IPS DF 6.9 (cell line): Measurements from ENCODE around the gene CHAMP1.

Source experiments
- DNase-seq: peaks from one replicate; pipeline ENCODE4 v3.0.0-alpha.2; 2013; ENCODE audit warnings: low read depth, low spot score
- H3K27ac ChIP-seq: one replicate; pipeline ENCODE4 v1.5.1; 2013; ENCODE audit warnings: low read length, control low read depth
- H3K27me3 ChIP-seq: 2 replicates; pipeline ENCODE4 v1.6.1; 2013; ENCODE audit warnings: mild to moderate bottlenecking, low read length; ENCODE audit not compliant: control insufficient read depth, insufficient read depth
- H3K36me3 ChIP-seq: 2 replicates; pipeline ENCODE4 v1.6.1; 2013; ENCODE audit warnings: low read length; ENCODE audit not compliant: control insufficient read depth, insufficient read depth
- H3K4me1 ChIP-seq: 2 replicates; pipeline ENCODE4 v1.6.1; 2013; ENCODE audit warnings: low read length; ENCODE audit not compliant: control insufficient read depth, insufficient read depth
- H3K4me3 ChIP-seq: 2 replicates; pipeline ENCODE4 v1.5.1; 2013; ENCODE audit warnings: mild to moderate bottlenecking, low read length
- H3K9me3 ChIP-seq: 2 replicates; pipeline ENCODE4 v1.6.1; 2013; ENCODE audit warnings: low read length, inconsistent platforms; ENCODE audit not compliant: control insufficient read depth, insufficient read depth
- WGBS: extraction: QIAGEN DNeasy Blood & Tissue Kit; methylation state at CpG from one replicate; pipeline ENCODE4 v1.1.7; 2013; ENCODE audit warnings: mixed read lengths, missing lambda C conversion rate; ENCODE audit not compliant: insufficient read length, insufficient coverage; 5-methylcytosine and 5-hydroxymethylcytosine counted together

Gene CHAMP1

DNA sequence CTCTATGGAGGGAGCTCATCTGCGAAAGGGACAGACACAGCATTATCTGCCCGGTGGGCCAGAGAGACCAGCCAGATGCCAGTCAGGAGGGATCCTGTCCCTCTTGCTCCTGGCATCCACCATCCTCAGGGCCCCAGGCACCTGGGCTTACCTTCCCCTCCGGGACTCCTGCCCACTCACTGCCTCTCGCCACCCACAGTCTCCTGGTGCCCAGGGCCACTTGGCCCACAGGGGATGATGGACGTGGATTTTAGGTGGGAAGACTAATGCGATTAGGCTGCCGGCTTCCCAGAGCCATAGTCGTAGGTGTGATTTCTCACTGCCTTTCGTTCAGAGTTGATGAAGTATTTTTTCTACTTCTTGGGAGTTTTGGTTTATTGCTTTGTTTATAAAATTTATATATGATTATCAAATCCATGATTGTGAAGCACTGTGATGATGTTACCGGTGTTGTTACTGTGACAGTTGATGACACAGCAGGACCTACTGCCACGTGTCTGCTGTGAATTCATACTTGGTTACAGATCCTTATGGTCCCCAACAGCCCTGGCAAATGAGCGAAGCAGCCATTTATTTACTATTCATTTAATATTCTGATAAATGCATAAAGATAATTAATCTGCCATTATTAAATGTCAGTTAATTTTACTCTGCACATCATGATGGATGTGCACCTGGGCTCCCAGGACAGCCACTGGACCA, 14.5 kb upstream of the CHAMP1 start:
- Histone ChIP-seq H3K27me3 (no peaks in the 10 kb centered on the region), H3K27ac (no peak overlapping the region), H3K9me3 (no peaks in the 10 kb centered on the region), H3K4me3 (no peak overlapping the region), H3K4me1 (no peaks in the 10 kb centered on the region), H3K36me3 (peaks cover 26% of the 10 kb centered on the region)
- no peak for DNase-seq
- WGBS, result no CpG with 5 or more reads among the region's 12 CpGs

DNA sequence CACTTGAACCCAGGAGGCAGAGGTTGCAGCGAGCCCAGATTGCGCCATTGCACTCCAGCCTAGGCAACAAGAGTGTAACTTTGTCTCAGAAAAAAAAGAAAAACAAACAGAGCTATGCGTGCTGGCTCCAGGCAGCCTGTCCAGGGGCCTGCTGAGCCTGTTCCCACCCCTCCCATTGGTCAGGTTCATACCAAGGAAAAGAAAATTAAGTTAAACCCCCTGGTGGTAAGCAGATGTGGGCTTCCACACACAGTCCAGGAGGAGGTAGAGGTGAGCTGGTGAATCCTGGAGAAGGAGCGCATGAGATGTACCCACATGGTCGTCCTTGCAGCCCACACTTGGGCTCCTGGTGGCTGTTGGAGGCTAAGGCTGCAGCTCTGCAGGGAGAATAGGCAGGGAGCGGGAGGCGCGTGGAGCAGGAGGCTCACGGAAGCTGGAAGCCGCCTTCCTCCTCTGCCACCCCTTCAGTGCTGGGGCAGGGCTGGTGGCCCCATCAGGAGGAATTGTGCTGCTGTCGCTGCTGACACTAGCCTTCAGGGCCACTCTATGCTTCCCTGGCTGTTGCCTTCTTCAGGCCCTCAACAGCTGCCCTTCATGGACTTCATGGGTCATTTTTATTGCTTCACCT, 10.5 kb upstream of the CHAMP1 start:
- Histone ChIP-seq H3K4me1 (no peaks in the 10 kb centered on the region), H3K4me3 (no peak overlapping the region), H3K27me3 (no peaks in the 10 kb centered on the region), H3K9me3 (no peaks in the 10 kb centered on the region), H3K36me3 (peaks cover 19% of the 10 kb centered on the region), H3K27ac (no peak overlapping the region)
- DNase-seq, result no peak
- WGBS, result no CpG with 5 or more reads among the region's 11 CpGs

DNA sequence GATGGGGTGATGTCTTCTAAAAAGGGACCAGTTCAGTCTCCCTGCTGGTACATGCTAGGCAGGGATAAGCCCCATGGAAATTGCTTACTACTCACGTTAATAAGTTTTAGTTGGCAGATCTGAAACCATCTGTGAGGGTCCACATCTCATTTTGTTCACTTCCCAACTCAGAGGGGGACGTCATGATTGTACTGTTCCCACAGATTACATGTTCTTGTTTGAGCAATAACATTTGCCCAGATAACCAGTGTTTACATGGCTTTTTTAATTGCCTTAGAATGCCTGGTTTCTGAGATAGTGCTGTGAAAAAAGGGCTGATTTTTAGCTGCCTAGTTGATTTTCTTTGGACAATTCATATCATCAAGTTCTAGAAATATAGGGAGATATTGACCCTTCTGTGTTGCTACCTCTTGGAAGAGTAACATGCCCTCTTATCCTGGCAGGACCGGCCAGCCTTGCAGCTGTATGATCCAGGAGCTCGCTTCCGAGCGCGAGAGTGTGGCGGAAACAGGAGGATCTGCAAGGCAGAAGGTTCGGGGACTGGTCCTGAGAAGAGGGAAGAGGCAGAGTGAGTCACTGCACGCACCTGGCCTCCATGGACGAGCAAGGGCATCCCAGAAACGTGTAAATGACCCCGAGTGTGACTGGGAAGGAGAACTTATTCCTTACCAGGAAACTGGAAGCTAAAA, 9.8 kb upstream of the CHAMP1 start:
- no CpG with 5 or more reads among the region's 13 CpGs for WGBS
- no peak for DNase-seq
- no peaks in the 10 kb centered on the region for H3K4me1 ChIP-seq
- no peak overlapping the region for H3K4me3 ChIP-seq
- H3K27me3 ChIP-seq, result no peaks in the 10 kb centered on the region
- H3K36me3 ChIP-seq, result peaks cover 15% of the 10 kb centered on the region
- H3K27ac ChIP-seq, result no peak overlapping the region
- no peaks in the 10 kb centered on the region for H3K9me3 ChIP-seq

DNA sequence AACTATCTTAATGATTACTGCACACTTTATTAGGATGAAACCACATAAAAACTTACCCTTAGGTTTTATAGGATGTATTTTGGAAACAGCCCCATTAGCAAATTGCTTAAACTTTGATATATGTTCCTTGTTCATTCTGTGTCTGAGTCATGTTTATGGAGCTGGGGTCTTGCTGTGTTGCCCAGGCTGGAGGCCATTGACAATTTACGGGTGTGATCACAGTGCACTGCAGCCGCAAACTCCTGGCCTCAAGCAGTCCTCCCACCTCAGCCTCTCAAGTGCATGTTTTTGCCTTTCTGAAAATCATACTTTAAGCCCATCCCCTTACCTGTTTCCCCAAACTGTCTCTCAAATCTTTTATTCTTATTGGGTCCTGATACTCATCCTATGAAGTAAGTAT, 5.2 kb upstream of the CHAMP1 start:
- no CpG with 5 or more reads among the region's 2 CpGs for WGBS
- H3K4me3 ChIP-seq, result no peak overlapping the region
- H3K9me3 ChIP-seq, result no peaks in the 10 kb centered on the region
- DNase-seq, result no peak
- peaks cover 2% of the 10 kb centered on the region; the same call in 1 of the 2 replicates for H3K36me3 ChIP-seq
- H3K27me3 ChIP-seq, result no peaks in the 10 kb centered on the region
- no peak overlapping the region for H3K27ac ChIP-seq
- H3K4me1 ChIP-seq, result no peaks in the 10 kb centered on the region

DNA sequence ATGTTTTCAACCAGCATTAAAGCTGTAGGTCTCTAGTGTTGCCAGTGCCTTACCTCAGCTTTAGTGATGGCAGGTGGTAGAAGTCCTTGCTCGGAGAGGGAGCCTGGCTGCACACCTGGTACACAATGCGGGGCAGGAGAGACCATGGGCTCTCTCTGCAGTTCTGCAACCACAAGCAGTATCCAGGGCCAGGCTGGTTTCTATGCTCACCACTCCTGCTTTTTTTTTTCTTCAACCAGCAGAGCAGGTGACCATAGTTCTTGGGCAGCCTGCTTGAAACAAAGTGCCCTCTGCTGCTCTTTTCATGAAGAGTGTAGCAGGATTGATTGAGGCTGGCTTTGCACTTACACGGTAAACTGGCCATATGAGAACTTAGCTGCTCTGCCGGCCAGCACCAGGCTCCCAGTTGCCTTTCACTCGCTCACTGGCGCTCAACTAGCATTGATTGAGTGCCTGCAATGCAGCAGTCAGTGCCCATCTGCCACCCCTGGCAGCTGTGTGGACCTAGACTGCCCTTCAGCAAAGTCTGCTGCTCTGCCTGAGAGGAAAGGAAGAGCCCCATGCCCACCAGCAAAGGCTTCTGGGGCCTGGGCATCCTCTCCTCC, 4.4 kb upstream of the CHAMP1 start:
- Histone ChIP-seq H3K27ac (no peak overlapping the region), H3K27me3 (no peaks in the 10 kb centered on the region), H3K9me3 (no peaks in the 10 kb centered on the region), H3K36me3 (no peaks in the 10 kb centered on the region; the same call in 1 of the 2 replicates), H3K4me1 (no peaks in the 10 kb centered on the region), H3K4me3 (no peak overlapping the region)
- DNase-seq, result no peak
- no CpG with 5 or more reads among the region's 6 CpGs for WGBS

DNA sequence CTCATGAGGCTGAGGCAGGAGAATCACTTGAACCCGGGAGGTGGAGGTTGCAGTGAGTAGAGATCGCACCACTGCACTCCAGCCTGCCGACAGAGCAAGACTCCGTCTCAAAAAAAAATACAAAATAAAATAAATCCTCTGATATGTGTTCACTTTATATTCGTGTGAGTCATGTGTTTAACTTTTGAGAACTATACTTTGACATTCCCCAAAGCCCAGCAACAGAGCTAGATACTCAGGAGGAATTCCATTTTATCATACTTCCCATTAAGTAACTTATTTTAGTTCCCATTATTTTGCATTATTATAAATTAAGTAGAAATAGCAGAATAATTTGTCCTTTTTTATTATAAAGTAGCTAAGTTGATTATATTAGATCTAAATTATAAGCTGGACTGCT, 3.3 kb upstream of the CHAMP1 start:
- no peaks in the 10 kb centered on the region for H3K9me3 ChIP-seq
- H3K4me1 ChIP-seq, result no peaks in the 10 kb centered on the region
- H3K27ac ChIP-seq, result no peak overlapping the region
- no peak for DNase-seq
- H3K27me3 ChIP-seq, result no peaks in the 10 kb centered on the region
- no peak overlapping the region for H3K4me3 ChIP-seq
- H3K36me3 ChIP-seq, result no peaks in the 10 kb centered on the region; the same call in 1 of the 2 replicates
- no CpG with 5 or more reads among the region's 5 CpGs for WGBS

DNA sequence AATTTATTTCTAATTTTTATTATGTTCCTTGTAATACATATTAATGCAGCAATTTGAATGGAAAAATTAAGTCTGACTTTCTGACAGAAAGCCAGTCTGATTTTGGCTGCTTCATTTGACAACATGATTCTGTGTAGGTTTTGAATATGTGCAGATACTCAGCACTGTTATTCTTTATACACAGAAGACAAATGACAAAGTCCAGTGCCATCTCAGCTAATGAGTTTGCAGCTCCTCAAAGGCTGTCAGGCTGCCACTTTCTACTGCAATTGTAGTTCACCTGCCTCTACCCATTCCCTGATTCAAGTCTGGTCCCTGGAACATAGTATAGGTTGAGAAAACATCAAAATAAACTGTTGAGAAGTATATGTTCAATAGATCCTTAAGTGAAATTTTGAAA, 2.9 kb upstream of the CHAMP1 start:
- Histone ChIP-seq H3K27ac (no peak overlapping the region), H3K4me3 (no peak overlapping the region), H3K9me3 (no peaks in the 10 kb centered on the region), H3K4me1 (no peaks in the 10 kb centered on the region), H3K36me3 (no peaks in the 10 kb centered on the region; the same call in 1 of the 2 replicates), H3K27me3 (no peaks in the 10 kb centered on the region)
- DNase-seq, result no peak

DNA sequence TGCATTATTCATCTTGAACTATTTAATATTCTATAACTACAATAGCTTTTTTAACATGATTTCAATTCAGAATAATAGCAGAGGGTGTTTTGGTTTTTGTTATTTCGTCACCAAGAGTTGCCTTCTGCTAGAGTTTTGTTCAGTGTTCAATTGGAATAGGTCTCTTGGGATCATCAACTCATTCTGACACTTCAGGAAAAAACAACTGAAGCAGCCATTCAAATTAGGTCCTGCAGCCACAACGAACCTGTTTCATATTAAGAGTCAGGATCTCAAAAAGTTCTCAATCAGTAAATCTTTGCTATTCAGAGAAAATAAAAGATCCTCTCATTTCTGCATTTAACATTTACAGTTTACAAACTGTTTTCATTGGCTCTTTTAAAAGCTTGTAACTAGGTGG, 2.4 kb upstream of the CHAMP1 start:
- H3K9me3 ChIP-seq, result no peaks in the 10 kb centered on the region
- H3K36me3 ChIP-seq, result no peaks in the 10 kb centered on the region
- no peaks in the 10 kb centered on the region for H3K4me1 ChIP-seq
- WGBS, result no CpG with 5 or more reads among the region's 2 CpGs
- DNase-seq, result no peak
- H3K4me3 ChIP-seq, result no peak overlapping the region
- H3K27ac ChIP-seq, result no peak overlapping the region
- H3K27me3 ChIP-seq, result no peaks in the 10 kb centered on the region

DNA sequence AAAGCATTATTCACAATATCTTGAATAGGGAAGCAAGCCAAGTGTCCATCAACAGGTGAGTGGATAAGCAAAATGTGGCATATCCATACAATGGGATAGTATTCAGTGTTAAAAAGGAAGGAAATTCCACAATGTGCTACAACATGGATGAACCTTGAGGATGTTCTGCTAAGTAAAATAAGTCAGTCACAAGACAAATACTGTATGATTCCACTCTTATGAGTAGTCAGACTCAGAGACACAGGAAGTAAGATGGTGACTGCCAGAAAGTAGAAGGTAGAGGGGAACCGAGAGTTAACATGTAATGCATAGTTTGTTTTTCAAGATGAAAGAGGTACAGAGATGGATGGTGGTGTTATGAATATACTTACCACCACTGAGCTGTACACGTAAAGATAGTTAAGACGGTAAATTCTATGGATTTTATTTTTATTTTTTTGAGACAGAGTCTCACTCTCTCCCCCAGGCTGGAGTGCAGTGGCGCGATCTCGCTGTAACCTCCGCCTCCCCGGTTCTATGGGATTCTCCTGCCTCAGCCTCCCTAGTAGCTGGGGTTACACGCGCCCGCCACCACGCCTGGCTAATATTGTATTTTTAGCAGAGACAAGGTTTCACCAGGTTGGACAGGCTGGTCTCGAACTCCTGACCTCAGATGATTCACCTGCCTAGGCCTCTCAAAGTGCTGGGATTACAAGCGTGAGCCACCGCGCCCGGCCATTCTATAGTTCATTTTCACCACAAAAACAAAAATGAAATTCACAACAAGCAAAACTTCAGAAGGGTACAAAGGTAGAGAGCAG, 1.0 kb upstream of the CHAMP1 start:
- H3K27me3 ChIP-seq, result no peaks in the 10 kb centered on the region
- H3K4me3 ChIP-seq, result no peak overlapping the region; the same call in 1 of the 2 replicates
- H3K9me3 ChIP-seq, result no peaks in the 10 kb centered on the region
- no peaks in the 10 kb centered on the region for H3K36me3 ChIP-seq
- H3K4me1 ChIP-seq, result no peaks in the 10 kb centered on the region
- no peak for DNase-seq
- no CpG with 5 or more reads among the region's 17 CpGs for WGBS
- H3K27ac ChIP-seq, result no peak overlapping the region
